IMR-90 (cell line): ENCODE measurements around the gene DEPDC5. TPM values are rescaled to one million over a fixed set of nuclear protein-coding genes. Genes with fewer than 3 reads are reported as not detected.

ENCODE experiments used
- MAFK ChIP-seq: IDR thresholded peaks from 2 replicates; pipeline ENCODE4 v1.6.1; 2012; ENCODE audit warnings: low read depth, low read length, improper control_type of control experiment
- RAD21 ChIP-seq: IDR thresholded peaks from 2 replicates; pipeline ENCODE4 v1.6.1; 2012; ENCODE audit warnings: low read length, improper control_type of control experiment
- polyA plus RNA-seq, 3 experiments: library from polyadenylated mRNA; depleted of rRNA; stranded (reverse); fragments of >200 nt; gene quantifications; 2 replicates each; pipeline ENCODE4 v1.2.3, GENCODE V29; 2012; ENCODE audit warnings: low replicate concordance in 1 of 3
- total RNA-seq: library from RNA; depleted of rRNA; stranded (reverse); fragments of >200 nt; gene quantifications from 2 replicates; pipeline ENCODE4 v1.2.3, GENCODE V29; 2012
- TF ChIP-seq, protein P1 (sequence below): fragments of 150-350 bp; IDR thresholded peaks from 2 replicates; pipeline ENCODE4 v1.6.1; 2016; ENCODE audit warnings: low read depth, mild to moderate bottlenecking, low read length, moderate library complexity, borderline replicate concordance

DEPDC5 gene
- total and polyA plus RNA-seq, 2 of the 4 experiments (the other 2 are of a cell fraction) = 6.6 to 12.9 TPM

- TF ChIP-seq, protein P1, sequence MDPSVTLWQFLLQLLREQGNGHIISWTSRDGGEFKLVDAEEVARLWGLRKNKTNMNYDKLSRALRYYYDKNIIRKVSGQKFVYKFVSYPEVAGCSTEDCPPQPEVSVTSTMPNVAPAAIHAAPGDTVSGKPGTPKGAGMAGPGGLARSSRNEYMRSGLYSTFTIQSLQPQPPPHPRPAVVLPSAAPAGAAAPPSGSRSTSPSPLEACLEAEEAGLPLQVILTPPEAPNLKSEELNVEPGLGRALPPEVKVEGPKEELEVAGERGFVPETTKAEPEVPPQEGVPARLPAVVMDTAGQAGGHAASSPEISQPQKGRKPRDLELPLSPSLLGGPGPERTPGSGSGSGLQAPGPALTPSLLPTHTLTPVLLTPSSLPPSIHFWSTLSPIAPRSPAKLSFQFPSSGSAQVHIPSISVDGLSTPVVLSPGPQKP = no peak
- TF ChIP-seq MAFK = no peak
- TF ChIP-seq RAD21 = no peak
Observed at GRCh38 chr22:31944700-31945442, 191.1 kb downstream of the DEPDC5 start (continued).
